ENCODE results near the gene KCNG2.

The KCNG2 gene

GRCh38 chr18:79928563-79928960, 130.8 kb downstream of the KCNG2 start:
- no peak for DNase-seq

GRCh38 chr18:79930020-79930642, 132.4 kb downstream of the KCNG2 start:
- no peak for DNase-seq

- no peak for DNase-seq
These were observed 133.7 kb downstream of the KCNG2 start for GRCh38 chr18:79931475-79931874.

- no peak for DNase-seq
These were observed 135.2 kb downstream of the KCNG2 start for GRCh38 chr18:79932907-79933306.

- DNase-seq: no peak
These were observed 136.0 kb downstream of the KCNG2 start for GRCh38 chr18:79933765-79934164.

GRCh38 chr18:79934311-79935097, 136.8 kb downstream of the KCNG2 start:
- DNase-seq: no peak

- DNase-seq: no peak
These were observed 137.4 kb downstream of the KCNG2 start for GRCh38 chr18:79935098-79935480.

- no peak for DNase-seq
These were observed 137.8 kb downstream of the KCNG2 start for GRCh38 chr18:79935499-79935898.

- no peak for DNase-seq
These were observed 138.2 kb downstream of the KCNG2 start for GRCh38 chr18:79935925-79936324.

GRCh38 chr18:79936641-79937040, 138.9 kb downstream of the KCNG2 start:
- no peak for DNase-seq

- no peak for DNase-seq
These were observed 139.5 kb downstream of the KCNG2 start for GRCh38 chr18:79937103-79937860.

GRCh38 chr18:79938196-79938595, 140.5 kb downstream of the KCNG2 start:
- DNase-seq: no peak

GRCh38 chr18:79939096-79939495, 141.4 kb downstream of the KCNG2 start:
- no peak for DNase-seq

- DNase-seq: no peak
These were observed 142.5 kb downstream of the KCNG2 start for GRCh38 chr18:79940126-79940813.

- DNase-seq: no peak
These were observed 143.2 kb downstream of the KCNG2 start for GRCh38 chr18:79940814-79941472.

- DNase-seq: no peak
These were observed 143.9 kb downstream of the KCNG2 start for GRCh38 chr18:79941473-79942119.

- no peak for DNase-seq
These were observed 144.5 kb downstream of the KCNG2 start for GRCh38 chr18:79942211-79942610.

- DNase-seq: no peak
These were observed 145.3 kb downstream of the KCNG2 start for GRCh38 chr18:79942786-79943607.

- DNase-seq: no peak
These were observed 145.9 kb downstream of the KCNG2 start for GRCh38 chr18:79943608-79944125.

- DNase-seq: peak; percentile 28
These were observed 146.5 kb downstream of the KCNG2 start for GRCh38 chr18:79944126-79944731.

- no peak for DNase-seq
These were observed 147.0 kb downstream of the KCNG2 start for GRCh38 chr18:79944746-79945117.

All from NCI-H1092 (cell line).